ENCODE data around the gene AADACL3.

AADACL3 gene

DNA sequence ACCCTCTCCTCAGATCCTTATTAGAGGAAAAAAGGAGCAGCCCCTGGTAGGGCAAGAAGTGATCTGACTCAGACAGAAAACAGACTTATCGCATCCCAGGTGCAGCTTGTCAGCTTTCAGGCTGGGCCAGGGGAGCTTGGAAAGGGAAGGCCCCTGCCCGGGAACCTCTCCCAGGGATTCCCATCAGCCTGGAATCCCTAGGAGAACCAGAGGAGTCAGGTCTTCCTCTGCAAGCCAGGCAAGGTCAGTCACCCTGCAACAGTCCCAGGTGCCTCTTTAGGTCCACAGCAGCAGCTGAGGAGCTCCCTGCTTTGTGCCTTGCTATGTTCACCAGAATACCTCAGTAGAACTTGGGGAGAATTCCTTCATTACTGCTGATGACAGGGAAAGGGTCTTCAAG, 54.7 kb downstream of the AADACL3 start:
- no peak for DNase-seq

DNA sequence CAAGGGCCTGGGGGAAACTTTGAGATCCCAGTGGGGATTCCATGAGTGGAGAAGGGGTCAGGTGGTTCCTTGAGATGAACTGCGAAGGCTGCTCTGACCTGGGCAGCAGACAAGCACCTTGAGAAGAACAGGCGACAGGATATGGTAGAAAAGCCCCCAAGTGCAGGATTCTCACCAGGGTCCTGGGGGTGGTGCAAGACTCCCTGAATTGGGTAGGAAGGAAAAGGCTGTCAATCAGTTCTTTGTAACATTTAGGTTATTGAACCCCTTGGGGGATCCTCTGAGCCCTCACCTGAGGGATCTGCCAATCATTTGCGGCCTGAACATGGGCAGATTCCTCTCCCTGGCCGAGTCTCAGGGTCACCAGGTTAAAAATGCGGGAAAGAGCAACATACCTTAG, 55.3 kb downstream of the AADACL3 start:
- DNase-seq, result no peak

DNA sequence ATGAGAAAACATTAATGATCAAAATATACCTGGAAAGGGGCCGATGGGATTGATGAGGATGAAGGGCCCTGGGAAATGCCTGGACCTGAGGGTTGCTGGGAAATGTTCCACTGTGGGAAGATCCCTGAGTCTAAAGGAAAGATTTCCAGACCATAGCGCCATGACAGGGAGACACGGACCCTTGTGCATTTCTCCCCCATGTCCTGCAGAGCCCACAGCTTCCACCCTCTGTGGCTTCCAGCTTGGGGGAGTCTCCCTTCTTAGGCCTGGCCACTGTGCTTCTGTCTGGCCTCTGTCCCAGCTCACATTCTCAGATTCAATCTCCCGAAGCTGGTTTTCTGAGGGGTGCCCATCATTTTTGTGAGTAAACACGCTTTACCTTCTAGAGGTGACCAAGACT, 56.6 kb downstream of the AADACL3 start:
- no peak for DNase-seq

DNA sequence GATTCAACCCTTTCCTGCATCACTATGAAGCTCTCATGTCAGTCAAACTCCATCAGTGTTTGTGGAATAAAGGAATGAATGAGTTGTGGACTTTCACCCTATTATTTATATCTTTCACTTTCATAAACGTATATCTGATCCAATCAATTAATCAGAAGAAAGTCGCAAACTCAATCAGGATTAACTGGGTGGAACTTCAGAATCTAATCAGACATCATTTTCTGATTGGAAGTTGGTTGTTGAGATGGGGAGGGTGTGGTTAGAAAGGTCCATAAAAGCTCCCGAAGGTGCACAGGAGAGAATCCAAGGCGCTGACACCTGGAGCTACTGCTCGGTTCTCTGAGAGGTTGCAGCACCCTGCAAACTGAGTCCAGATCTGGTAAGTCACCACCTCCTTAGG, 57.5 kb downstream of the AADACL3 start, which contains the start of gene PRAMEF12:
Gene PRAMEF12 (plus strand): TSS at position 301 of the 400 bp plus-strand sequence. CDS start 1,130 bp downstream, outside the sequence.
- DNase-seq, result no peak

DNA sequence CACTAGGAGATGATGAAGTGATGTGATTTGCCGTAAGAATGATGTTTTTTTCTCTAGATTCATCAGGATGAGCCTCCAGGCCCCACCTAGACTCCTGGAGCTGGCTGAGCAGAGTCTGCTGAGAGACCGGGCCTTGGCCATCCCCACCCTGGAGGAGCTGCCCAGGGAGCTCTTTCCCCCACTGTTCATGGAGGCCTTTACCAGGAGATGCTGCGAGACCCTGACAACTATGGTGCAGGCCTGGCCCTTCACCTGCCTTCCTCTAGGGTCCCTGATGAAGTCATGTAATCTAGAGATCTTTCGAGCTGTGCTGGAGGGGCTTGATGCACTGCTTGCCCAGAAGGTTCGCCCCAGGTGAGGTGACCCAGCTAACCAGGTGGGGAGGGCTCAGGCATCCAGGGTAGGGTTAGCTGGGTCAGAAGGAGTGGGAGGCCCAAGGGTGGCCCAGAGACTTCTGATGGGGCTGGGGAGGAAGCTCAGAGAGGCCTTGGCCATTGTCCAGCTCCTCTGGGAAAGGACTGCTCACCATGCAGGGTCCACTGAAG, 59.0 kb downstream of the AADACL3 start:
- DNase-seq, result no peak

DNA sequence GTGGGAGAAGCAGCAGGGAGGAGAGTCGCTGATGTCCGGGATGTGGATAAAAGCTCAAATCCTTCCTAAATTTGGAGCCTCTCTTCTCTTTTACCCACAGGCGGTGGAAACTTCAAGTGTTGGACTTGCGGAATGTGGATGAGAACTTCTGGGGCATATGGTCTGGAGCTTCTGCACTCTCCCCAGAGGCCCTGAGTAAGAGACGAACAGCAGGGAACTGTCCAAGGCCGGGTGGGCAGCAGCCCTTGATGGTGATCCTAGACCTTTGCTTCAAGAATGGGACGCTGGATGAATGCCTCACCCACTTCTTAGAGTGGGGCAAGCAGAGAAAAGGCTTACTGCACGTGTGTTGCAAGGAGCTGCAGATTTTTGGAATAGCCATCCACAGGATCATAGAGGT, 59.5 kb downstream of the AADACL3 start:
- DNase-seq, result no peak

DNA sequence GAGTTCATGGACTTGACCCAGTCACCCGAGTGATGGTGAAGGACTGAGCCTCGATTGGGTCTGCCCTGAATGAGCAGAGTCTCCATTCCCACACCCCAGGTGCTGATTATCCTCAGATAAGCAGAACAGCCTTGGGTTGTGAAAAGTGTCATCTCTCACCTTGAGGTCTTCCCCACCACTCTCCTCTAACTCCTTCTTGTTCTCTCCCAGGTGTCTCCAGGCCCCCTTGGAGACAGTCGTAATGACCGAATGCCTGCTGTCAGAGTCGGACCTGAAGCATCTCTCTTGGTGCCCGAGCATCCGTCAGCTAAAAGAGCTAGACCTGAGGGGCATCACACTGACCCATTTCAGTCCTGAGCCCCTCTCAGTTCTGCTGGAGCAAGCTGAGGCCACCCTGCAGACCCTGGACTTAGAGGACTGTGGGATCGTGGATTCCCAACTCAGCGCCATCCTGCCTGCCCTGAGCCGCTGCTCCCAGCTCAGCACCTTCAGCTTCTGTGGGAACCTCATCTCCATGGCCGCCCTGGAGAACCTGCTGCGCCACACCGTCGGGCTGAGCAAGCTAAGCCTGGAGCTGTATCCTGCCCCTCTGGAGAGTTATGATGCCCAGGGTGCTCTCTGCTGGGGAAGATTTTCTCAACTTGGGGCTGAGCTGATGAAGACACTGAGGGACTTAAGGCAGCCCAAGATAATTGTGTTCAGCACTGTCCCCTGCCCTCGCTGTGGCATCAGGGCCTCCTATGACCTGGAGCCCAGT, 61.1 kb downstream of the AADACL3 start:
- no peak for DNase-seq

Measured in activated effector memory CD4-positive, alpha-beta T cell treated with Interleukin-2 at 50 U/mL for 16 hours (primary cell).